NB4 (cell line): Measurements from ENCODE around the gene CLEC20A.

Experiments
- DNase-seq: peaks from one replicate; pipeline ENCODE4 v3.0.0; 2010; ENCODE audit warnings: low read depth
- H3K4me3 ChIP-seq: one replicate; pipeline ENCODE4 v1.5.1; 2011; ENCODE audit warnings: mild to moderate bottlenecking, low read depth, low read length, moderate library complexity
- MAX ChIP-seq: IDR thresholded peaks from 2 replicates; pipeline ENCODE4 v1.6.1; 2011; ENCODE audit warnings: low read depth, low read length
- MYC ChIP-seq: IDR thresholded peaks from 2 replicates; pipeline ENCODE4 v1.6.1; 2011; ENCODE audit warnings: low read depth, low read length
- POLR2A ChIP-seq: IDR thresholded peaks from 2 replicates; pipeline ENCODE4 v1.6.1; 2011; ENCODE audit warnings: mild to moderate bottlenecking; ENCODE audit not compliant: insufficient read length; ENCODE audit errors: extremely low read depth
- TF ChIP-seq, protein P1 (sequence below): IDR thresholded peaks from one replicate; pipeline ENCODE4 v1.5.1; 2012; ENCODE audit warnings: low read depth, low read length

The CLEC20A gene

DNA sequence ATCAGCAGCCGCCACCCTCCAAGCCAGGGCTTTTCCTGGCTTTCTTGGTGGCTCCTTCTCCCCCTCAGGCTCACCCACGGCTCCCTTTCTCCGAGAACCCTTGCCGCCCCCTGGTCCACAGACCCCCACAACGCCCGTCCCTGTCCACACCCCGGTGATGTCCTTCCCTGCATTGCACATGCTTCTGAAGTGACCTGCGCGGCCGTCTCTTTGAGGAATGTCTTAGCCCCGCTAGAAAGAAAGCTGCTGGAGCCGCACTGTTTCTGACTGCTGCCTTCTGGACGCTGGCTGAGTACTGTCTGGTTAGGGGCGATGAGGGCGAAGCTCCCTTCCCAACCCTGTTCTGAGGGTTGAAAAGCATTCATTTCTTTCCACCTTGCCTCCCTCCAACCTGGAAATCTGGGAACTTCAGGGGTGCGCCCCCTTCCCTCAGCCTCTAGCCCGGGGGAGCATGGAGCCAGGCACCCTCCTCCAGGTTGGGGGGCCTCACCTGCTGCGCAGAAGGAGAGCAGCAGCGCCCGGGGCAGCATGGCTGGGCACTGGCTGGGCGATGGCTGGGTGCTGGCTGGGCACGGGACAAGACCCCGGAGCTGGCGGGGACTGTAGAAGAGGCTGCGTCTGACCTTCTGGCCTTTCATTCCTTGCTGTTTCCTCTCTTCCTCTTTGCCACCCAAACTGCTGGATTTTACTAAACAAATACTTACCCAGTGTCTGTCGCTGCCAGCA is at the start of gene CLEC20A:
CLEC20A (minus strand) TSS at position 555 of the 726 bp plus-strand sequence; CDS start at position 530, 25 bp downstream.
- no peak within 1 kb of the TSS for H3K4me3 ChIP-seq
- DNase-seq: no peak
- TF ChIP-seq MYC: no peak
- TF ChIP-seq, protein P1, sequence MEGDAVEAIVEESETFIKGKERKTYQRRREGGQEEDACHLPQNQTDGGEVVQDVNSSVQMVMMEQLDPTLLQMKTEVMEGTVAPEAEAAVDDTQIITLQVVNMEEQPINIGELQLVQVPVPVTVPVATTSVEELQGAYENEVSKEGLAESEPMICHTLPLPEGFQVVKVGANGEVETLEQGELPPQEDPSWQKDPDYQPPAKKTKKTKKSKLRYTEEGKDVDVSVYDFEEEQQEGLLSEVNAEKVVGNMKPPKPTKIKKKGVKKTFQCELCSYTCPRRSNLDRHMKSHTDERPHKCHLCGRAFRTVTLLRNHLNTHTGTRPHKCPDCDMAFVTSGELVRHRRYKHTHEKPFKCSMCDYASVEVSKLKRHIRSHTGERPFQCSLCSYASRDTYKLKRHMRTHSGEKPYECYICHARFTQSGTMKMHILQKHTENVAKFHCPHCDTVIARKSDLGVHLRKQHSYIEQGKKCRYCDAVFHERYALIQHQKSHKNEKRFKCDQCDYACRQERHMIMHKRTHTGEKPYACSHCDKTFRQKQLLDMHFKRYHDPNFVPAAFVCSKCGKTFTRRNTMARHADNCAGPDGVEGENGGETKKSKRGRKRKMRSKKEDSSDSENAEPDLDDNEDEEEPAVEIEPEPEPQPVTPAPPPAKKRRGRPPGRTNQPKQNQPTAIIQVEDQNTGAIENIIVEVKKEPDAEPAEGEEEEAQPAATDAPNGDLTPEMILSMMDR: no peak
- TF ChIP-seq MAX: no peak

- no peak overlapping the region for H3K4me3 ChIP-seq
- no peak for DNase-seq
- TF ChIP-seq MYC: no peak
- no peak for TF ChIP-seq POLR2A
- TF ChIP-seq, protein P1: no peak
- TF ChIP-seq MAX: no peak
Observed at GRCh38 chr1:178544531-178544930, 47.8 kb upstream of the CLEC20A start.

DNA sequence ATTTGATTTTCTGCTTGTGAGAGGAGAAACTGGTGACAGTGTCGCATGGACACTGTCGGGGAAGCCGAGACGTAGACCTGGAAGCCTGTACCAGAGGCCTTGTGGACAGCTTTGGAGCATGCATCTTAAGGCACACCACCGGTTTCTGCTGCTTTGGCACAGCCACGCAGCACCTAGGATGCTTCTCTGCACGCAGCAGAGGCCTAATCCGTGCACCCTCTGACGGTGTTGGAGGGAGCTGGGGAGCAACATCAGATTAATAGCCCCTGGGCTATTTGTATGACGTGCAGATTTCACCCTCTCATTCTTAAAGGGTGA is 46.5 kb upstream of the CLEC20A start:
- TF ChIP-seq MAX: no peak
- TF ChIP-seq, protein P1: no peak
- H3K4me3 ChIP-seq: peak overlapping the region; percentile 55
- DNase-seq: no peak

DNA sequence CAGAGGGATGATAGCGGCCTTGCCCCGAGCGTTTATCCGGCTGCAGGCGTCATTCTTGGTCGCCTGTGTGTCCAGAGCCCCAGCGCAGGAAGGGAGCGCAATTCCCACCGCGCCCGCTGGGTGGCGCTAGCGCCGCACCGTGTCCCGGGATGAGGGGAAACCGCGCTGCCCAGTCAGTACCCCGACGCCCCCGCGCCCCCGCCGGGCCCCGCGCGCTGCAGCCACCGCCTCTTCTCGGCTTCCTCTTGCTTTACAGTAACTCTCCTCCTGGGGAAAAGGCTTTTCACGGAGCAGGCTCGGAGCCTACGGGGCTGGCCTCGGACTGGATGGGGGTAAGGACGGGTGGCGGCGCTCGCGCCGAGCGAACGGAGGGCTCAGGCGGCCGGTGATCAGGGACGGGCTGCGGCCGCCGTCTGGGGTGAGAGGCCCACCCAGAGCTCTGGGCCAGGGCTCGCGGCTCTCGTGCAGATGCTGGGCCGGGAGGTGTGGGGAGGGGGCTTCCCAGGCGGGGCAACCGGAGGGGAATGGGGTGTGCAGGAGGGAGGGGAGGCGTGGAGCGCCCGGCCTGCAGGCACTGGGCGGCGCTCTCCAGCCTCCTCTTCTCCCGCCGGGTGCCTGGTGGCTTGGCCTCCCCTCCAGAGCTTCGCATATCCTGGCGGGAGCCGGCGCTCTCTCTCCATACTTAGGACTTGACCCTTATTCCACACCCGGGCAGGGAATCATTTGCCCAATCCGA is 46.0 kb upstream of the CLEC20A start:
- TF ChIP-seq POLR2A (no peak), MAX (0 out of 2 replicates have a peak, but pooled peaks have one; percentile 20), MYC (no peak)
- TF ChIP-seq, protein P1: peak; percentile 67
- peak overlapping the region; percentile 77 for H3K4me3 ChIP-seq
- peak; percentile 93 for DNase-seq

GRCh38 chr1:178541829-178542553 is 45.2 kb upstream of the CLEC20A start:
- peak; percentile 61 for DNase-seq
- TF ChIP-seq POLR2A: no peak
- TF ChIP-seq, protein P1: peak; percentile 9
- H3K4me3 ChIP-seq: peak overlapping the region; percentile 77
